Suprapubic skin (tissue), 4 donors: ENCODE measurements around the gene ZNF213.

Experiments
- CTCF ChIP-seq, 2 donors: fragments of 200-600 bp in 1 of 2; fragments of 450-650 bp in 1 of 2; sonication (generic) in 1 of 2; IDR thresholded peaks; one replicate each; pipeline ENCODE4 v1.5.1; 2016 to 2019; ENCODE audit warnings: antibody characterized with exemption in 2 of 2, mild to moderate bottlenecking in 1 of 2, moderate library complexity in 1 of 2
- EP300 ChIP-seq: sonication (generic); formaldehyde crosslinking; IDR thresholded peaks from one replicate; pipeline ENCODE4 v1.6.1; 2017; ENCODE audit warnings: antibody characterized with exemption
- POLR2A ChIP-seq, 2 donors: fragments of 450-650 bp; IDR thresholded peaks; one replicate each; pipeline ENCODE4 v1.6.1; 2017; ENCODE audit warnings: antibody characterized with exemption in 2 of 2, mild to moderate bottlenecking in 2 of 2, moderate library complexity in 2 of 2
- POLR2AphosphoS5 ChIP-seq, 3 donors: sonication (generic); formaldehyde crosslinking; IDR thresholded peaks; one replicate each; pipeline ENCODE4 v1.6.1; 2017; ENCODE audit warnings: antibody characterized with exemption in 3 of 3

- TF ChIP-seq POLR2AphosphoS5 (IDR thresholded peaks at IDR 0.05), result no peak
- no peak for TF ChIP-seq CTCF (IDR thresholded peaks at IDR 0.05)
- TF ChIP-seq POLR2A (IDR thresholded peaks at IDR 0.05), result no peak
- no peak for TF ChIP-seq EP300
Measured at GRCh38 chr16:3152027-3152276, 17.1 kb downstream of the ZNF213 start.
